Nephron progenitor cell (in vitro differentiated cells): ENCODE results near the gene TSSK3.

Experiments
- DNase-seq: peaks from one replicate; pipeline ENCODE4 v3.0.0; 2021
- H3K27ac Mint-ChIP-seq: 2 replicates; pipeline ENCODE4 v1.8.0; 2021; ENCODE audit warnings: mild to moderate bottlenecking, moderate library complexity, mixed read lengths
- H3K27me3 Mint-ChIP-seq: 2 replicates; pipeline ENCODE4 v1.8.0; 2021; ENCODE audit warnings: mild to moderate bottlenecking, low read depth, mixed read lengths; ENCODE audit not compliant: poor library complexity
- H3K36me3 Mint-ChIP-seq: 2 replicates; pipeline ENCODE4 v1.8.0; 2021; ENCODE audit warnings: low read depth, mixed read lengths
- H3K4me1 Mint-ChIP-seq: 2 replicates; pipeline ENCODE4 v1.8.0; 2021; ENCODE audit warnings: mixed read lengths
- H3K4me3 Mint-ChIP-seq: 2 replicates; pipeline ENCODE4 v1.8.0; 2021; ENCODE audit warnings: mild to moderate bottlenecking, moderate library complexity, mixed read lengths
- H3K9me3 Mint-ChIP-seq: 2 replicates; pipeline ENCODE4 v1.8.0; 2021; ENCODE audit warnings: mild to moderate bottlenecking, moderate library complexity, mixed read lengths
- TF ChIP-seq, protein P1 (sequence below): fragments of 200-600 bp; sonication (generic); IDR thresholded peaks from 2 replicates; pipeline ENCODE4 v1.5.0; 2021; ENCODE audit warnings: antibody characterized with exemption

TSSK3 gene

DNA sequence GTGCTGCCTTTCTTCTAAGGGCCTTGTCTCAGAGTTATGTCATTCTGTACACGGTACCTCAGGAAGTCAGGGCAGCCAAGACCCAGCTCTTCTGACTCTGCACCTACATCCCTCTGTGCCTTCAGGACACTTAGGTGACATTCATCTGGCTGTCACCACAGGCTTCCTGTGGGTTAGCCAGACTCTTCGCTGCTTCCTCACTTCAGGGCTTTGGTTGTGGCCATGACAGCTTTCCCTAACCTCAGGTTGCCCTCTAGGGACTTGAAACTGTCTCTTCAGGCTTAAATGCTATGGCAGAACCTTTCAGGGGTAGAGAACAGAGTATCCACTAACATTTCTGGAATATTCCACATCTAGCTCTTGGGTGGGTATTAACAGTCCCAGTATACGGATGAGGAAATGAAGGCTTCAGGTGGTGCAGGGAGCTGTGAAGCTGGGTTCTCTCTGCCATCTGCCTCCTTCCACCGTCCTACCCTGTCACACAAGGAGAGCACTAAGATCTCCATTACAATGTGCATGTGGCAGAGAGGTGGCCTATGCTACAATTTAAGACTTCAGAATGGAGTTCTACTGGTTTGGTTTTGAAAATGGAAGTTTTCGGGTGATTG lies 9.9 kb downstream of the TSSK3 start:
- Mint-ChIP-seq H3K4me3 (no peak overlapping the region), H3K36me3 (peaks cover 44% of the 10 kb centered on the region), H3K9me3 (no peaks in the 10 kb centered on the region), H3K4me1 (no peaks in the 10 kb centered on the region), H3K27me3 (no peaks in the 10 kb centered on the region), H3K27ac (peak overlapping the region; percentile 1)
- no peak for DNase-seq
- TF ChIP-seq, protein P1, sequence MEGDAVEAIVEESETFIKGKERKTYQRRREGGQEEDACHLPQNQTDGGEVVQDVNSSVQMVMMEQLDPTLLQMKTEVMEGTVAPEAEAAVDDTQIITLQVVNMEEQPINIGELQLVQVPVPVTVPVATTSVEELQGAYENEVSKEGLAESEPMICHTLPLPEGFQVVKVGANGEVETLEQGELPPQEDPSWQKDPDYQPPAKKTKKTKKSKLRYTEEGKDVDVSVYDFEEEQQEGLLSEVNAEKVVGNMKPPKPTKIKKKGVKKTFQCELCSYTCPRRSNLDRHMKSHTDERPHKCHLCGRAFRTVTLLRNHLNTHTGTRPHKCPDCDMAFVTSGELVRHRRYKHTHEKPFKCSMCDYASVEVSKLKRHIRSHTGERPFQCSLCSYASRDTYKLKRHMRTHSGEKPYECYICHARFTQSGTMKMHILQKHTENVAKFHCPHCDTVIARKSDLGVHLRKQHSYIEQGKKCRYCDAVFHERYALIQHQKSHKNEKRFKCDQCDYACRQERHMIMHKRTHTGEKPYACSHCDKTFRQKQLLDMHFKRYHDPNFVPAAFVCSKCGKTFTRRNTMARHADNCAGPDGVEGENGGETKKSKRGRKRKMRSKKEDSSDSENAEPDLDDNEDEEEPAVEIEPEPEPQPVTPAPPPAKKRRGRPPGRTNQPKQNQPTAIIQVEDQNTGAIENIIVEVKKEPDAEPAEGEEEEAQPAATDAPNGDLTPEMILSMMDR: no peak

DNA sequence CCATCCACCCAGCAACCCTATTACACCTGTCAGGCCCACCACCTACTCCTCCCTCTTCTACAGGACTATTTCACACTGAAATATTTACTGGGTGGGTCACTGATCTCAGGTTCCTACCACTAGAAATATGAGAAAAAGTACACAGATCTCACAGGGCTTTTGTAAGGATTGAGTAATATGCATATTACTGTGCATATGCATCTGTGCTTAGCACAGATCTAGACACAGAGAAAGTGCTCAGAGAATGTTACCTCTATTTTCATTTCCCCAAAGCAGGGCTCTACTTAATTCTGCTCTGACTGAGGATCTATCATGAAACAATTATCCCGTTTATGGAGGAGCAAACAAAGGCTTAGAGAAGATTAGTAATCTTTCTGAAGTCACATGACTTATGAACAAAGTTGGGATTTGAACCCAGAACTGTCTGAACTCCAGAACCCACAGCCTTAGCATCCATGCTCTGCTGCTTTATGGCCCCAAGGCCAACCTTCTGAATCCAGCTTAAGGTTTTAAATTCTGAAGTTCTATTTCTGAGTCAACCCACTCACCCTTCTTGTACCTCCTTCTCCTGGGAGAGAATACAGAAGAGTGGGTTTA lies 11.8 kb downstream of the TSSK3 start:
- no peak for DNase-seq
- H3K4me3 Mint-ChIP-seq: no peak overlapping the region
- TF ChIP-seq, protein P1: no peak
- peaks cover 56% of the 10 kb centered on the region for H3K36me3 Mint-ChIP-seq
- no peaks in the 10 kb centered on the region for H3K9me3 Mint-ChIP-seq
- H3K4me1 Mint-ChIP-seq: no peaks in the 10 kb centered on the region
- no peak overlapping the region for H3K27ac Mint-ChIP-seq
- H3K27me3 Mint-ChIP-seq: no peaks in the 10 kb centered on the region

DNA sequence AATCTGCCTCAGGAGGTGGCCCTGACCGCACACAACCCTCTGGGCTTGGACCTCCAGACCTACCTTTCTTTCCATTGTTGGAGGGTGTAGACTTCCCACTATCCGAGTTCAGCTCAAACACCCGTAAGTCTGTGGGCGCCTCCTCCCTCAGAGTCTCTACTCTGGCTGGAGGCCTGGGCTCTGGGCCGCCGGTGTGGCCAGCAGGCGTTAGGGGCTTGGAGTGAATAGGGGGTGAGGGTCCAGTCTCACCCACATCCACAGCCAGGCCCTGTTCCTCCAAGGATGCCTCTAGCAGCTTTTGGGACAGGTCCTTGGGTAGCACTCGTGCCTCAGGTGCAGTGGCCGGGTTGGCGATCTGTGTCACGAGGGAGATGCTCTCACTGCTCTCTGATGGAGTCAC lies 13.9 kb downstream of the TSSK3 start:
- Mint-ChIP-seq H3K9me3 (no peaks in the 10 kb centered on the region), H3K4me3 (no peak overlapping the region), H3K36me3 (peaks cover 70% of the 10 kb centered on the region), H3K4me1 (no peaks in the 10 kb centered on the region), H3K27ac (no peak overlapping the region), H3K27me3 (no peaks in the 10 kb centered on the region)
- no peak for DNase-seq
- TF ChIP-seq, protein P1: no peak

DNA sequence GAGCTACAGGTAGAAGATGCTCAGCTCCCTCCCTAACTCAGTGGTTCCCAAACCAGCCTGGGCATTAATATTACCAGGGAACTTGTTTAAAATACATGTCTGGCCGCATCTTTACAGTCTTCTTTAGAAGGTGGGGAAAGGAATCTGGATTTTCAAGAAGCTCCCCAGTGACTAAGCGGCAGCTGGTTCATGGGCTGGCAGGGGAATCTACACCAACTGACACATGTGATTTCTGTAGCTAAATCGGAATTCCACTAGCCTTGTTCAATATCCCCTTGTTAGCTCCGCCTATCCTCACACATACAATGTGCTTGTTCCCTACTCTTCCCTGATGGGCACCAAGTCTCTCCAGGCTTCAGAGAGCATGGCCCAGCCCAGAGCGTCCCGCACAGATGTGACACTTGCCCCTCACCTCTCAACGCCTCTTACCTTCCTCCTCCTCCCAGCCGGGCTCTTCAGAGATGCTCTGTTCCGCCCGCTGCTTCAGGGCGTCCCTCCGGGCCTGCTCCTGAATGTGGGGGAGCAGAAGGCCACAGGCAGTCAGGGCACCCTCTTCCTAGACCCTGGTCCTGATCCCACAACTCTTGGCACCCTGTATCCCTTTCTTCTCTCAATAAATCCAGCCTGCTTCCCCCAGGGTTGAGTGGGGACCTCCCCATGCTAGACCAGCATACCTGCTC lies 15.3 kb downstream of the TSSK3 start:
- H3K27ac Mint-ChIP-seq: no peak overlapping the region
- TF ChIP-seq, protein P1: no peak
- no peaks in the 10 kb centered on the region for H3K9me3 Mint-ChIP-seq
- H3K4me1 Mint-ChIP-seq: no peaks in the 10 kb centered on the region
- no peaks in the 10 kb centered on the region for H3K27me3 Mint-ChIP-seq
- DNase-seq: no peak
- no peak overlapping the region for H3K4me3 Mint-ChIP-seq
- peaks cover 65% of the 10 kb centered on the region for H3K36me3 Mint-ChIP-seq

DNA sequence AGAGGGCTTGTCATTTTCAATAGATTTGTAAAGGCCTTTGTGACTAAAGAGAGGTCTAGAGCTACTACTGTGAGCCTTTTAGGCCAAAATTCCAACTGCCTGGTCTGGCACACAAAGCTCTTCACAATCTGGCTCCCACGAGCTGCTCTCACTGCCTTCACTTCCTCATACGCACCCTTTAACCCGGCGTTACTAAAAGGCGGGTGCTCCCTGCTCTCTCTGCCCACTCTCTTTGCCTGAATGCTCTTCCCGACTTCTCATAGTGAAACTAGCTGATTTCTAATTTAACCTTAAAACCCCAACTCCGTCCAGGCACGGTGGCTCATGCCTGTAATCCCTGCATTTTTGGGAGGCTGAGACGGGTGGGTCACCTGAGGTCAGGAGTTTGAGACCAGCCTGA lies 17.7 kb downstream of the TSSK3 start:
- TF ChIP-seq, protein P1: no peak
- DNase-seq: no peak
- no peaks in the 10 kb centered on the region for H3K4me1 Mint-ChIP-seq
- H3K27me3 Mint-ChIP-seq: no peaks in the 10 kb centered on the region
- H3K9me3 Mint-ChIP-seq: no peaks in the 10 kb centered on the region
- H3K36me3 Mint-ChIP-seq: peaks cover 63% of the 10 kb centered on the region
- H3K27ac Mint-ChIP-seq: peak overlapping the region; percentile 2
- H3K4me3 Mint-ChIP-seq: no peak overlapping the region
